ENCODE measurements around the gene ST8SIA6.

DNA sequence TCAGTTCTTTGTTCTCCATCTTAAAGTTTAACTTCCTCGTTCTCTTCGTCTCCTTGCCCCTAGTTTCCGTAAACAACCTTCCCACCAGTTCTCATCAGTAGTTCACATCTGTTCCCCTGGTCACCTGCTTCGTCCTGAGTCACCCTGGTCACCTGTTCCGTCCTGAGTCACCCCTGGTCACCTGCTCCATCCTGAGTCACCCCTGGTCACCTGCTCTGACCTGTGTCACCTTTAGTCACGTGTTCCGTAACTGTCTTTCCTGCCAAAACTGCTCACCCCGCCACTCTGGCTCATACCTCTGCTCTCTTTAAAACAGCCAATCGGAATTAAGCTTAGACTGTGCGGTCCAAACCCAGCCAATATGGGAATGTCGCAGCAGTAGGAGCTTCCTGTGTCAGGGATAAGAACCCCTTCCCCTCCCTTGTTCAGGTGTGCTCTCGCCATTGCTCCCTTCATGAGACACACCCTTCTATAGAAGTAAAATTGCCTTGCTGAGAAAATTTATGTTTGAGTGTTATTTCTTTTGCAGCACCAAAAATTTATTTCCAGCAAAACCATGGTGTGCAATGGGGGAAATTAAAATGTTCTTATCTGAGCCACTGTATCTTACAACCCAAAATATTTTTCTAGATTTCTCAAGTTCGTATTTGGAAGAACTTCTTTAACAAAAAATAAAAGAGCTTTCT is 114.1 kb downstream of the ST8SIA6 start:
- TF ChIP-seq PATZ1 (CRISPR knock-in tag; IDR thresholded peaks at IDR 0.05; ENCODE audit: borderline replicate concordance), result no peak
- no peak for TF ChIP-seq CSDC2 (CRISPR knock-in tag; IDR thresholded peaks at IDR 0.05)
